ENCODE results near the gene PLCD1.

PLCD1 gene

GRCh38 chr3:38016847-38017444 lies 12.5 kb downstream of the PLCD1 start:
- no peak for DNase-seq (ENCODE audit: low read depth in 2 of 2)

DNA sequence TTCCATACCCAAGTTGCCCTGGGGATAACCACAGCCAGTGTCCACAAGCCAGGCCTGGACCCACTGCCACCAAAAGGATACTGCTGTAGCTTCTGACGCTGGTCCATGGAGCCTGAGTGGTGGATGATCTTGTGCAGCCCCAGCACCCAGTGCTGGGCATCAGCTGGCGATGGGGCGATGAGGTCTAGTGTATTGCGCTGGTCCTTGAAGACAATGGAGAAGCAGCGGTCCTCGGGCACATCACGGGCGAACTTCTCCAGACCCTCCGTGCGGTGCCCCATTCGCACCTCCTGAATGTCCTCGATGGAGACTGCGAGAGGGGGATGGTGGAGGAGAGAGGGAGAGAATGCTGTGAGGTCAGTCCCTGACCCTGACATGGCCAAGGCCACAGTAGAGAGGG lies 13.0 kb downstream of the PLCD1 start:
- DNase-seq (ENCODE audit: low read depth in 2 of 2), result no peak

DNA sequence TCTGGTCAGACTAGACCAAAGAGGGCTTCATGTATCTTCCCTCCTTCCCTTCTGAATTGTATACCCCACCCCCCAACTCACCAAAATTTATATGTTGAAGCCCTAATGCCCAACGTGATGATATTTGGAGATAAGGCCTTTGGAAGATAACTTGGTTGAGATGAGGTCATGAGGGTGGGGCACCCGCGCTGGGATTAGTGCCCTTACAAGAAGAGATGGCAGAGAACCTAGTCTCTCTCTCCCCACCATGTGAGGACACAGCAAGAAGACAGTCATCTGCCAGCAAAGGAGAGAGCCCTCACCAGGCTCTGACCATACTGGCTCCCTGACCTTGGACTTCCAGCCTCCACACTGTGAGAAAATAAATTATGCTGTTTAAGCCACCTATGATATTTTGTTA lies 13.5 kb downstream of the PLCD1 start:
- no peak for DNase-seq (ENCODE audit: low read depth in 2 of 2)

GRCh38 chr3:38015485-38015884 lies 14.0 kb downstream of the PLCD1 start:
- DNase-seq (ENCODE audit: low read depth in 2 of 2), result no peak

GRCh38 chr3:38011111-38011510 lies 18.3 kb downstream of the PLCD1 start:
- no peak for DNase-seq (ENCODE audit: low read depth in 2 of 2)

DNA sequence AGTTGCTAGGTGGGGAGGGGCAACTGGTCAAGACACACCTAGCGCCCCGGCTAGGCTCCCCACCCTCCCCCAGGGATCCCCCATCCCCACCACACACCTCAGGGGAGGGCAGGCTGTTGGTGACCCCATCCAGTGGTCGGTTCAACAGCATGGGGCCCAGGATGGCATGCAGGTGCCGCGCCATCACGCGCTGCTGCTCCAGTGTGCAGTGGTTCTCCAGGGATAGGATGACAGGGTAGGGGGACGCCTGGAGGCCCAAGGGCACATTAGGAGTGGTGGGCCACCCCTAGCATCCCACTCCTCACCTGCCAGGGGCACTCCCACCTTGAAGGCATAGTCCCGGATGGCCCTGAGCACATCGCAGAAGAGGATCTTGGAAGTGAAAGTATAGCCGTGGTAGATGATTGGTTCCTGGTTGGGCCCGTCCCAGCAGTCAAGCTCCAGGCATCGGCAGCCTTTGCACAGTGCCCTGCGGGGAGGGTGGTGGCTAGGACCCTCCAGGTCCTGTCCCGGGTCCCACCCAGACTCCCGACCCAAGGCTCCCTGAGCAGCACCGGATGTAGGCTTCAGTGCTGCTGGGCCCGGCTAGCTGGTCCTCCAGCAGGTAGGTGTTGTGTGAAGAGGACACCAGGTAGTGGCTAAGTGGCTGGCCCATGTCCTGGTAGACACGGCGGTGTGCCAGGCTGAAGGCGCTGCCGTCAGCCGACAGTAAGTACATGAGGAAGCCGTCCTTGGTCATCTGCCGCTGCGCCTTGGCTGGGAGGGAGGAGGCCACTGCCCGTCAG lies 19.4 kb downstream of the PLCD1 start:
- no peak for DNase-seq (ENCODE audit: low read depth in 2 of 2)

DNA sequence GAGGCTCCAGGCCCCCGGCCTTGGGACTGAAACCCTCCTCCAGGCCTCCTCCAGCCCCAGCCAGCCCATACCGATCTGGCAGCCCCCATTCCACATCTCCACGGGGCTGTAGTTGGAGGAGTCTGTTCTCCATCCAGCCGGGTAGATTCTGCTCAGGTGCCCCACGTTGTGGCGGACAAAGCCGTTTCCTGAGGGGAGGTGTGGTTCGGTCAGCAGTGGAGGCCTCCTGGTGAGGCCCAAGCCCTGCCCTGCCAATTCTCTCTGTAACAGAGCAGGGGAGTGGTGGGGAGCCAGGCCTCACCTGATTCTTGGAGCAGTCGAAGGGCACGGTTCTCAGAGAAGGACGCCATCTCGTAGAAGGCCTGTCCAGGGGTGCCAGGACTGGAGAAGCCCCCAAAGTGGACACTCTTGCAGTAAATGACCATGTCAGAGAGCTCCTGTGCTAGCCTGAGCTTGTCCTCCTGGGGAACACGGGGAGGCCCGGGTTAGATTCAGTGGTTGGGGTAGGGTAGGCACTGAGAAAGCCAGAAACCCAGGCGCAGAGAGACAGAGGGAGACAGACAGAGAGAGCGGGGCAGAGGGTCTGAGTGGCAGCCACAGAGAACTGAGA lies 20.4 kb downstream of the PLCD1 start:
- DNase-seq (ENCODE audit: low read depth in 2 of 2), result no peak

DNA sequence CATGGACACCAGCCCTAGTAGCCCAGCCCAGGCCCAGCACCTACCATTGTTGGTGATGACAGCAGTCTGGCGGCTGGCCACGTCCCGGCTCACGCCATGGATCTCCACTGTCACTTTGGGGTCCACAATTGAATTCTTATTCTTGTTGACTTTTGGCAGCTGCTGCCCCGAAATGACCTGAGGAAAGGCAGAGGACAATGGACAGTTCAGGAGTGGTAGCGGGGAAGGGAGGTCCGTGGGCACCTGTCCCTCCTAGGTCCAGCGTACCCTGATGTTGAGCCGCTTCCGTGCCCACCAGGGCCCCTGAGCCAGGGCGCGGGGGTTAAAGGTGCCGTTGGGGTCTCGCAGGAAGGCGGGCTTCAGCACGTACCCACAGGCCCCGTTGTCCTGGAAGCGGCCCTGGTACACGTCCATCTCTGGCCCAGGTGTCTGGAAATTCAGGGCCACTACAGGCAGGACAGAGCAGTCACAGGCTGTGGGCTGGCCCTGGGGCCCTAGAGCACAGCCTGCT lies 21.2 kb downstream of the PLCD1 start:
- no peak for DNase-seq (ENCODE audit: low read depth in 2 of 2)

- DNase-seq (ENCODE audit: low read depth in 2 of 2), result no peak
These were observed 21.7 kb downstream of the PLCD1 start for GRCh38 chr3:38007754-38008090.

DNA sequence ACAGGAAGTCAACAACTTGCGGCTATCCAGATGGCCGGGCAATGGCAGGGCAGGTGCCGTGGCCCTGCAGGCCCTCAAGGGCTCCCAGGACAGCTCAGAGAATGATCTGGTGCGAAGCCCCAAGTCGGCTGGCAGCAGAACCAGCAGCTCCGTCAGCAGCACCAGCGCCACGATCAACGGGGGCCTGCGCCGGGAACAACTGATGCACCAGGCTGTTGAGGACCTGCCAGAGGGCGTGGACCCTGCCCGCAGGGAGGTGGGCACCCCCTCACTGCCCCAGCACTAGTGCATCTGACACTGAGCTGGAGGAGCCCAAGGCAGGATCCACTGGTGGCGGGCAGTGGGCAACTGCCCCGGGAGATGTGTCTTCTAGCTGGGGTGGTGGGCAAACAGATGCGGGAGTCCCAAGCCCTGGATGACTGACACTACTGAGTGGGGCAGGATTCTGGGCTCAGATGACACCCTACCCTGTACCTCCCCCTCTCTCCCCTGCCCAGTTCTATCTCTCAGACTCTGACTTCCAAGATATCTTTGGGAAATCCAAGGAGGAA lies 22.9 kb downstream of the PLCD1 start:
- DNase-seq (ENCODE audit: low read depth in 2 of 2), result no peak

GRCh38 chr3:38006031-38006430 lies 23.4 kb downstream of the PLCD1 start:
- no peak for DNase-seq (ENCODE audit: low read depth in 2 of 2)

GRCh38 chr3:38005076-38006020 lies 24.1 kb downstream of the PLCD1 start:
- DNase-seq (ENCODE audit: low read depth in 2 of 2), result no peak

- peak; percentile 41 to 50 for DNase-seq (ENCODE audit: low read depth in 2 of 2)
These were observed 24.9 kb downstream of the PLCD1 start for GRCh38 chr3:38004415-38005075.

- no peak for DNase-seq (ENCODE audit: low read depth in 2 of 2)
These were observed 25.5 kb downstream of the PLCD1 start for GRCh38 chr3:38003817-38004414.

DNA sequence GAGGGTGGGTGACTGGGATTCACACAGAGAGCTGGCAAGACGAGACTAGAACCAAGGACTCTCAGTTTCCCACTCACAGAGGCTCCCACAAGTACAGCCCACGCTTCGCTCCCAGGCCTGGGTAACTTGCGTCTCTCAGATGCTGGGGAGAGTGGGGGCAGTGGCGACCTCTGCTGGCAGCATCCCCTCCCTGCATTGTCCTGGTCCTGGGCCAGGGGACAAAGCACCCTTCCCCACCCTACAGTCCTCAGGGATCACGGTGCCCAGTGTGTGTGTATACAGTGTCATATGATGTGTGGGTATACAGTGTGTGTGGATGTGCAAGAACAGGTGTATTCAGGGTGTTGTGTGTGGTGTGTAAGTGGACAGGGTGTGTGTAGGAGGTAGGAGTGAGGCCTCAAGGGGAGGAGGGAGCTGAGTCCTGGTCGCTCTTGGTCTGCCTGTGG lies 26.0 kb downstream of the PLCD1 start:
- peak; percentile 50 to 54 for DNase-seq (ENCODE audit: low read depth in 2 of 2)

- no peak for DNase-seq (ENCODE audit: low read depth in 2 of 2)
These were observed 26.5 kb downstream of the PLCD1 start for GRCh38 chr3:38002940-38003339.

DNA sequence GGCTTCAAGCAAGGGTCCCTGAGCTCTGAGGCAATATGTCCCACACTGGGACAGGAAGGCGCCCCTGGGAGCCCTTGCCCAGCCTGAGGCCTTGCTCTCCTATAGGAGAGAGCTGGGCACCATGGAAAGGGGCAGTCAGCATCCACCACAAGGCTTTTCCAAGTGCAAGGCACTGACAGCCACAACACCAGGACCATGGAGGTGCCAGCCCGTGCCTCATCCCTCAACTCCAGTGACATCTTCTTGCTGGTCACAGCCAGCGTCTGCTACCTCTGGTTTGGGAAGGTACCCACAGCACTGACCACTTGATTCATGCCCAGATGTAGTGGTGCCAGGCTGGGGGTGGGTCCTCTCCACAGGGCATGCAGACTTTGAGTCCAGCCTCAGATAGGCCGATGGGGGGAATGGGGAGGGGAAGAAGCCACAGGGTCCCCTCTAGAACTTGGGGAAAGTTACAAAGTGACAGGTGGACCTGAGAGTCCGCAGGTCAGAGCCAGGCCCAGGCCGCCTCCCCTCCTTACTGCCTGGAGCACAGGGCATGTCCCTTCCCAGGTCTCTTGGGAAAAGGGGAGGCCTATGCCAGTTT lies 27.1 kb downstream of the PLCD1 start:
- DNase-seq (ENCODE audit: low read depth in 2 of 2), result no peak

GRCh38 chr3:38001456-38002081 lies 27.9 kb downstream of the PLCD1 start:
- DNase-seq (ENCODE audit: low read depth in 2 of 2), result no peak

DNA sequence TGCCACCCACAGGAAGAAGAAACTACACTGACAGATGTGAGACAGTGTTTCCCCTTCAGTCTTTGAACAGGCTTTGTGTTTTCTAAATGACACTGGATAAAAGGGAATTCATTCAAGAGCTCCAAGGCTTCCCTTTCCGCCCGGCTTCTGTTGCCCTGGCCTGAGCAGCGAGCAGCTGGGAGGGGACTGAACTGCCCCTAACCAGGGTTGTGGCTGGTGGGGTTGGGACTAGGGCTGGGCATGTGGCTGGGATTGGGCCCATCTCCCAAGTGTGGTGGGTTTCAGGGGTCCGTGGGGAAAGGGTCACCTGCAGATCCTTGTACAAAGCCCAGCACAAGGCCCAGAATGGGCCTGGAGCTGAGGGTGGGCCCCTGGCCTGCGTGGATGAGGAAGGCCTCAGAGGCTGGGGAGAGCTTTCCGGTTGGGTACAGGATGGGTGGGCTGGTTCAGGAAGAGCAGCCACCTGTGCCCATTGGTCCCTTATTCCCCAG lies 28.4 kb downstream of the PLCD1 start:
- DNase-seq (ENCODE audit: low read depth in 2 of 2), result no peak

All from stimulated activated CD4-positive, alpha-beta T cell treated with anti-CD3 and anti-CD28 coated beads, Interleukin-1b, Interleukin-23, amount 100 ng/mL, for 4 hours (primary cell).